ENCODE measurements around the gene DLEU7.

DLEU7 gene

DNA sequence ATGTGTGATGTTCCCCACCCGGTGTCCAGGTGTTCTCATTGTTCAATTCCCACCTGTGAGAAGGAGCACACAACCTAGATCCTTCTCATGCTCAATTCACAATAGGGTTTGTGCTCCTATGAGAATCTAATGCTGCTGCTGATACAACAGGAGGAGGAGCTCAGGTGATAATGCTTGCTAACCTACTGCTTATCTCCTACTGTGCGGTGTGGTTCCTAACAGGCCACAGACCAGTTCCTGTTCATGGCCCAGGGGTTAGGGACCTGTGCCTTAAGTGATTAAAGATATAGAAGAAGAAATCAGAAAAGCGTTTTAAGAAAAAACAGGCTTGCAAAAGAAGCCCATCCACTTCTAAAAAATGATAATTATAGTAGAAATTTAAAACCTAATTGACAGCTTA lies 17.5 kb downstream of the DLEU7 start:
- Mint-ChIP-seq H3K4me1 (peaks cover 1% of the 10 kb centered on the region), H3K9me3 (no peaks in the 10 kb centered on the region), H3K27ac (no peak overlapping the region), H3K27me3 (no peaks in the 10 kb centered on the region), H3K4me3 (no peak overlapping the region)
- no peak for ATAC-seq
- no peak for DNase-seq

DNA sequence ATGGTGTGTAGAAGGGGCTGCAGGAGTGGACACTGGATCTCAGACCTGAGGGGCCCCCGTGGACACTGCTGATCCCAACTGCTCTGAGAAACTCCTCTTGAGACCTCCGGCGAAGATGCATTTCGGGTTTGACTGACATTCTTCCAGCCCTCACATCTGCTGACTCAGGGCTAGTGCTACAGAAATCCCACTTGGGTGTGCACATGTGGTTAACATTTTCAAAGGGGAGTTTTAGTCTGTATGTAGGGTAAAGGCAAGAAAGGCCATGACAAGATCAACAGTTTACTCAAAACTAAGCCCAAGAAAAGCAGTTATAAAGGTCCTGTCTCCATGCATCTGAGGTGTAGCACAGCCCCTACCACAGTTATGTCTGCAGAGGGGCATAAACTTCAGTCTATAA lies 31.2 kb downstream of the DLEU7 start:
- no peak for DNase-seq
- no peaks in the 10 kb centered on the region for H3K9me3 Mint-ChIP-seq
- H3K27me3 Mint-ChIP-seq, result no peaks in the 10 kb centered on the region
- H3K4me1 Mint-ChIP-seq, result peaks cover 13% of the 10 kb centered on the region
- no peak overlapping the region for H3K27ac Mint-ChIP-seq
- no peak overlapping the region for H3K4me3 Mint-ChIP-seq
- no peak for ATAC-seq

DNA sequence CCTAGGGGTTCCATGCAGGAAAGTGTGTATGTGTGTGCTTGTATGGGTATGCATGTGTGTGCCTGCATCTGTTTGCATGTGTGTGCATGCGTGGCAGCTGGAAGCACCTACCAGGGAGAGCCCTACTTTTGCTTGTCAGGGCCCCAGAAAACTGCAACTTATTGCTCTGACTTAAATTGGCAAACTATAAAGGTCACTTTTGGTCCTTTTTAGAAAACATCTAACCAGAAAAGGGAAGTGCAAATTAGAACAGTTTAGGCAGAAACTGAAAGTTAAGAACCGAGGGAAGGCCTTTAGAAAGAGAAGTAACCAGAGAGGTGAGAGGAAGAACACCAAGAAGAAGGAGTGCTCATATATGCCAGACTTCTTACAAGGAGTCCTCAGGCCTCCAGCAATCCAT lies 32.5 kb downstream of the DLEU7 start:
- ATAC-seq, result no peak
- Mint-ChIP-seq H3K9me3 (no peaks in the 10 kb centered on the region), H3K27ac (peak overlapping the region in 1 of 2 donors; percentile 84), H3K4me1 (peaks cover 13% of the 10 kb centered on the region), H3K27me3 (no peaks in the 10 kb centered on the region), H3K4me3 (peak overlapping the region in 1 of 2 donors; percentile 48)
- no peak for DNase-seq

DNA sequence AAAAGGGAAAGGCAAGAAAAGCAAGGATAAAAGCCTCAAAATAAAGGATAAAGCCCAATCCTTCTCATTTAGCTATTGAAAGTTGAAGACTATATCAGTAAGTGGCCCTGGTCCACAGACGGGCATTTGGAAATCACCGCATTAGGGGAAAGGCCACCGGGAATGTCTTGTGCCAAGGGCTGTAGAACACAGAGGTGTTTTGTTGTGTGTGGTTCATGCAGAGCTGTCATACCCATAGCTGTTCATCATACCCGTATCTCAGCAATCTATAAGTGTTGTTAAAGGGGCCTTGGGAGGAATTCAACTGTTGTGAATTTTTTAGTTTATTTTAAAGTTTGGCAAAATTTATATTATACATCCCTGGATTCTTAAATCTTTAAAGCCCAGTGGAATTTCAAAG lies 33.0 kb downstream of the DLEU7 start:
- peaks cover 0 to 2% of the 10 kb centered on the region in 2 donors for H3K9me3 Mint-ChIP-seq
- DNase-seq (no peak), ATAC-seq (no peak)
- H3K4me3 Mint-ChIP-seq, result no peak overlapping the region
- H3K27me3 Mint-ChIP-seq, result no peaks in the 10 kb centered on the region
- H3K4me1 Mint-ChIP-seq, result peaks cover 13% of the 10 kb centered on the region
- H3K27ac Mint-ChIP-seq, result peak overlapping the region in 1 of 2 donors; percentile 76

DNA sequence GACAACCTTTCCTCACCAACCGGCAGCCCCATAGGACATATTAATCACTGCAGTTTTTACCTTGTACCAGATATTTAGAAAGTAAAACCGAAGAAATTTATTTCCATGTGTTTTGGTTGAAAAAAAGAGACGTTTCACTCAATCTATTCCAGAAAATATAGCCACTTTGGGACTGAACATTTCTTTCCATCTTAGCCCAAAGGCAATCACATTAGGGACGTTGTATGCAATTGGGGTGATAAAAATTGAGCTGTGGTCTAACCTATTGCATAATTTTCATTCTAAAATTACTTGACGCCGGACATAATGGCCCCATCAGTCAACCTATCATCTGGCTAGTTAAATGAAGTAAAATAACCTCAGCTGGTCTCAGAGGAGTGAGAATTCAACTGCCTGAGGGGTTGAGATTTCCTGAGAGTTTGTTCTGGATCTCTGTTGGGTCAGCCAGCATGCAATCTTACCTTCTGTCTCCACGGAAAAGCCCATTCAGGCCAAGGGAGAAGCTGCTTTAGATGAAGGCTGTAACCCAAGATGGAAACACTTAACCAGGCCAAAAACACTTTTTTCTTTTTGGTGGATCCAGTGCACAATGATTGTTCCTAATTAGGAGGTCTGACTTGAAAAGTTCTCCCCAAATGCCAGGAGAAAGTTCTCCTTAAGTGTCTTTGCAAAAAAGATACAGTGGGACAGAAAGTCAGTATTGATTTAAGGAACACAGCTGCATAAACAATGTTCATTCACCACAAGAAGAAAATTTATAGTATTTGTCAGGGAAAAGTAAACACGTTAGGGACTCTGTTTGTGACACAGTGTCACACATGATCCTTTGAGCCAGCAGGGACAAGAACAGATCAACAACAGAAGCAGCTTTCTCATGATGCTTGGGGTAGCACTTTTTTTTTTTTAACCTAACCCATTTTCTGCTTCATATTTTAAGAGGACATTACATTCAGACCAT lies 34.1 kb downstream of the DLEU7 start:
- Mint-ChIP-seq H3K4me3 (no peak overlapping the region), H3K4me1 (peaks cover 13% of the 10 kb centered on the region), H3K9me3 (peaks cover 0 to 4% of the 10 kb centered on the region in 2 donors), H3K27me3 (no peaks in the 10 kb centered on the region), H3K27ac (no peak overlapping the region)
- DNase-seq, result no peak
- ATAC-seq, result no peak

DNA sequence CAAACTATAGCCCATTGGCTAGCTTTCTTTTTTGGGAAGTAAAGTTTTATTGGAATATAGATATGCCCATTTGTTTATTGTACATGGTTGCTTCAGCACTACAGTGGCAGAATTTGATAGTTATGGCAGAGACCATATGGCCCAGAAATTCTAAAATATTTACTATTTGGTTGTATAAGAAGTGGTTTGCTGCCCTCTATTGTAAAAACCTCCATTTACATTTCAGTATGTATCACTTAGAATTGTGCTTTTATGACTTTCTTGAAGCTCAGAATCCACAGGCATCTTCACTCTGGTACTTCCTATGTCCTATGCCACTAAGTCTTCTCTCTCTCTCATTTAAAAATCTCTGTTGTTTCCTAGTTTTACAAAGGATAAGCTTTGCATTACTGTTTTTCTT lies 37.7 kb downstream of the DLEU7 start:
- DNase-seq (no peak), ATAC-seq (no peak)
- H3K4me3 Mint-ChIP-seq, result no peak overlapping the region
- H3K4me1 Mint-ChIP-seq, result peaks cover 15% of the 10 kb centered on the region
- no peaks in the 10 kb centered on the region for H3K27me3 Mint-ChIP-seq
- H3K27ac Mint-ChIP-seq, result no peak overlapping the region
- peaks cover 0 to 4% of the 10 kb centered on the region in 2 donors for H3K9me3 Mint-ChIP-seq

DNA sequence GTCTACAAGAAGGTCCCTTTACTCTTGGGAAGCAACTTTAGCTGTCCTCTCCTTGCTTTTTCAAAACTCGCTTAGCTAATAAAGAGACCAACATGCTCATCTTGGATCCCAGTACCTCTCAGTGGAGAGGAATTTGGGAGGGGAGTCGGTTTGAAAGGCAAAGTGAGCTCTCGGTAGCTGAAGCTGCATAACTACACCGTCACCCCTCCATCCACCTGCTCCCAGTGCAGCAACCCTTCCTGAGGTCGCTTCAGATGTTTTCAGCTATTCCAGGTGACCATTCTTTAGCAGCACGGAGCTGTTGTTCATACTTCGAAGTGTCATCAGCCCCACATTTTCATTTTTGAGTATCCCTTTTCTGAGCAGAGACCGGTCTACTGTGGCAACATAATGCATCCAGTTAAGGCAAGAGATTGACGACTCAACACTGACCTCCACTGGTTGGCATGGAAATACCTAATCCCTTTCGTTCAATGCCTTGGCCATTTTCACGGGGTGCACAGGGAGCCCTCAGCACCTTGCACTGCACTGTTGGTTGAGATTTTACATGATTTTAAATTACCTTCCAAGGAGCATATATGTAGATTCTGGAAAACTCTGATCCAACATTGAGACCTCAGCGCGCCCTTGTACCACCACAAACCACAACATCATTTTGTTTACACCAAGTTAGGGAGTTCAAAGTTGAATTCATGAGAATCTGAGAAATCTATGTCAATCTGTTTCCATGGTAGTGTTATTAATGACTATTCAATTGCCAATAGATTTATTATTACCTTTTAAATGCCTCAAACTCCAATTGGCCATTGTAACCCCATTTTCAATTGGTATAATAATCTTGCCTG lies 42.2 kb downstream of the DLEU7 start:
- peaks cover 33% of the 10 kb centered on the region for H3K4me1 Mint-ChIP-seq
- H3K27ac Mint-ChIP-seq, result peak overlapping the region in 1 of 2 donors; percentile 57
- H3K27me3 Mint-ChIP-seq, result no peaks in the 10 kb centered on the region
- no peak overlapping the region for H3K4me3 Mint-ChIP-seq
- ATAC-seq (peak; percentile 94), DNase-seq (peak; percentile 63 to 66)
- H3K9me3 Mint-ChIP-seq, result peaks cover 0 to 4% of the 10 kb centered on the region in 2 donors

DNA sequence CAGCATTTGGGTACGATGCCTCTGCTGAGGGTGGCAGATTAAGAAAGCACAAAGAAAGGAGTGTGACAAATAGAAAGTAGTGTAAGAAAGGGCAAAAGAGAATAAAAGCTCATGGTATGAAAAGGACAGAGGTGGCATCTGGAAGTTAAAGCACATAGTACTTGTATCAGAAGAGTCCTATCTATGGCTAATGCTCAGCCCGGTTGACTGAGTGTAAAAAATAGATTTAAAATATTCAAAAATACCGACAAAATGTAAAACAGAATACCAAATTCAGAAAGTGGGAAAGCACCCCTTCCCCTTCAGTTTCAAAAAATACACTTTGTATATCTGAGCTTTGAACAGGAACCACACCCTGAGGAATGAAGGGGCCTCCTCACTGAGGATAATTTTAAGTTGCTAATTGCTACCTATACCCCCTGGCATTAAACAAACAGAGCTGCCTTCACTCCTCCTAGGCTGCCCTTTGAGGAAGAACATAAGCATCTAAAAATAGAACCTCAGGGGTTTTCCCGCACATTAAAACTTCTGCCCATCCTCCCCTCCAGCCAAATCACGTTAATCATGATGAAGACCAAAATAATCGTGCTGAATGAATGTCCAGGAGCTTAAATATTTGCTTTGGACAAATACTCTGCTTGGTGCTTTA lies 43.3 kb downstream of the DLEU7 start:
- Mint-ChIP-seq H3K27ac (peak overlapping the region in 1 of 2 donors; percentile 67), H3K4me3 (no peak overlapping the region)
- no peak for ATAC-seq

DNA sequence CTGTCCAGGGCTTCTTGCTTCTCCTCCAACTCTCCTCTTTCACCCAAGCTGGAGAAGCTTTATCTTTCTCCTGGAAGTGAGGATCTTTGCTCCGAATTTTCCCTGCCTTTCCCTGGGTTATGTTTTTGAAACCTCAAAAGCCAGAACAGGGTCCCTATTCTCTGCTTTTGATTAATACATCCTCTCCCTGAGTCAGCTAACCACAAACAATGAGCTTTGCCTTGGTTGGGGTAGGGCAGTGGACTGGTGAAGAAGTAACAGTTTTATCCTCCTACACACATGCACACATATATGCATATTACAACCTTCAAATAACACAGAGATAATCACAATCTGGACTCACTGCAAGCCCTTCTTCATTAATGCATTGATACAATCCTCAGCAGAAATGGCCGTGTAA lies 44.6 kb downstream of the DLEU7 start:
- Mint-ChIP-seq H3K27ac (no peak overlapping the region), H3K27me3 (no peaks in the 10 kb centered on the region), H3K4me1 (peaks cover 33% of the 10 kb centered on the region), H3K9me3 (no peaks in the 10 kb centered on the region), H3K4me3 (no peak overlapping the region)
- ATAC-seq (peak; percentile 48), DNase-seq (no peak)

More for the DNA sequence above, 43.3 kb downstream of the DLEU7 start:
- Mint-ChIP-seq H3K27me3 (no peaks in the 10 kb centered on the region), H3K9me3 (no peaks in the 10 kb centered on the region), H3K4me1 (peaks cover 33% of the 10 kb centered on the region)
- no peak for DNase-seq

DNA sequence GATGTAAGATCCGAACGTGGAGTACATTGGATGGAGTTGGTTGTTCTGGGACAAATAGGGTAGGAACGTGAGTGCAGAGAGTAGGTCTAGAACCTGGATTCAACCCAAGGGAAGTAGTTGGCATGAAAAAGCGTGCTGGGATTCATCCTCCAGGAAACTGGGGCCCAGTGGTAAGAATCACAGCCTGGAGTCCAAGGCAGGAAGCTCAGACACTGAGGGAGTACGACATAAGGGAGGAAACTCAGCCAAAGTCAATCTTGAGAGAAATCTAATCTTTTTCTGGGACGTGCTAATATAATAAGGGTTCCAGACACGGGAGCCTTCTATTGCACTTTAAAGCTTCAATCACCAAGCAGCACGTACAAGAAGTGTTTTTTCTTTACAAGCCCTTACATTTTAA lies 46.4 kb downstream of the DLEU7 start:
- H3K27ac Mint-ChIP-seq, result no peak overlapping the region
- no peaks in the 10 kb centered on the region for H3K9me3 Mint-ChIP-seq
- no peak overlapping the region for H3K4me3 Mint-ChIP-seq
- H3K27me3 Mint-ChIP-seq, result no peaks in the 10 kb centered on the region
- peaks cover 33% of the 10 kb centered on the region for H3K4me1 Mint-ChIP-seq
- ATAC-seq (no peak), DNase-seq (no peak)

DNA sequence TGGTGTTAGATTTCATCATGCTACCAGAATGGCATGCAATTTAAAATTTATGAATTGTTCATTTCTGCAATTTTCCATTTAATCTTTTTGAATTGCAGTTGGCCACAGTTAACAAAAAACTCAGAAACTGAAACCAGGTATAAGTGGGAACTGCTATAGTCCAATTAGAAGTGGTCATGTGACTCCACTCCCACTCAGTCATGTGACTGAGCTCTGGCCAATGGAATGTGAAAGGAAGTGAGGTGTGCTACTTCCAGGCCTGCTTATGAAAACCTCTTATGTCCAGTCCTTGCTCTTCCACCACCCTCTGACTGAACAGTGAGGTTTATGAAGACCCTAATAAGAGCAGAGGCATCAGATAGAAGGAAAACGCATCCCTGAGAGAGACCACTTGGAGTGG lies 47.0 kb downstream of the DLEU7 start:
- Mint-ChIP-seq H3K4me3 (no peak overlapping the region), H3K27ac (peak overlapping the region in 1 of 2 donors; percentile 65), H3K27me3 (no peaks in the 10 kb centered on the region), H3K4me1 (peaks cover 28% of the 10 kb centered on the region), H3K9me3 (no peaks in the 10 kb centered on the region)
- no peak for DNase-seq
- ATAC-seq, result no peak

DNA sequence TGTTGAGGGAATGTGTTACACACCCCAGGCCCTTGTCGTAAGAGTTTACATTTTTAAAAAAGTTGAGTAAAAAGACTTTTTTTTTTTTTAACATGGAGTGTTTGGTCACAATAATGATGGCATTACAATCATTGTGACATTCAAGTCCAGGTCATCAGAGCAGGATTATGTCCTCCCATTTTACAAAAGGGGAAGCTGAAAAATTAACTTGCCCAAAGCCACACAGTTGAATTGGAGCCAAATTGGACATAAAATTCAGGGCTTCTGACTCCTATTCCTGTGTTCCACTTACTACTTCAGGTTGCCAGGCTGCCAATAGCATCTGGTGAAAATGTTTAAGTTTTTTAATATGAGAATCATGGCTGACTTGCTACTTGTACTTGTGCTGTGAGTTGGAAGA lies 49.3 kb downstream of the DLEU7 start:
- Mint-ChIP-seq H3K9me3 (no peaks in the 10 kb centered on the region), H3K27me3 (no peaks in the 10 kb centered on the region), H3K4me3 (no peak overlapping the region), H3K4me1 (peaks cover 6% of the 10 kb centered on the region), H3K27ac (no peak overlapping the region)
- no peak for DNase-seq
- ATAC-seq, result no peak

DNA sequence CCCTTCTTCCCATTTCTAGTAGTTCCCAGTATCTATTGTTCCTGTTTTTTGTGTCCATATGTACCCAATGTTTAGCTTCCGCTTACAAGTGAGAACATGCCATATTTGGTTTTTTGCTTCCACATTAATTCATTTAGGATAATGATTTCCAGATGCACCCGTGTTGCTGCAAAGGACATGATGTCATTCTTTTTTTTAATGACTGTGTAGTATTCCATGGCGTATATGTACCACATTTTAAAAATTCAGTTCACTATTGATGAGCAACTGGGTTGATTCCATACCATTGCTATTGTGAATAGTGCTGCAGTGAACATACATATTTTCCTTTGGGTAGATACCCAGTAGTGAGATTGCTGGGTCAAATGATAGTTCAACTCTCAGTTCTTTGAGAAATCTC lies 50.5 kb downstream of the DLEU7 start:
- no peak overlapping the region for H3K27ac Mint-ChIP-seq
- DNase-seq (no peak), ATAC-seq (no peak)
- H3K4me3 Mint-ChIP-seq, result no peak overlapping the region
- no peaks in the 10 kb centered on the region for H3K9me3 Mint-ChIP-seq
- H3K27me3 Mint-ChIP-seq, result peaks cover 2% of the 10 kb centered on the region
- no peaks in the 10 kb centered on the region for H3K4me1 Mint-ChIP-seq

DNA sequence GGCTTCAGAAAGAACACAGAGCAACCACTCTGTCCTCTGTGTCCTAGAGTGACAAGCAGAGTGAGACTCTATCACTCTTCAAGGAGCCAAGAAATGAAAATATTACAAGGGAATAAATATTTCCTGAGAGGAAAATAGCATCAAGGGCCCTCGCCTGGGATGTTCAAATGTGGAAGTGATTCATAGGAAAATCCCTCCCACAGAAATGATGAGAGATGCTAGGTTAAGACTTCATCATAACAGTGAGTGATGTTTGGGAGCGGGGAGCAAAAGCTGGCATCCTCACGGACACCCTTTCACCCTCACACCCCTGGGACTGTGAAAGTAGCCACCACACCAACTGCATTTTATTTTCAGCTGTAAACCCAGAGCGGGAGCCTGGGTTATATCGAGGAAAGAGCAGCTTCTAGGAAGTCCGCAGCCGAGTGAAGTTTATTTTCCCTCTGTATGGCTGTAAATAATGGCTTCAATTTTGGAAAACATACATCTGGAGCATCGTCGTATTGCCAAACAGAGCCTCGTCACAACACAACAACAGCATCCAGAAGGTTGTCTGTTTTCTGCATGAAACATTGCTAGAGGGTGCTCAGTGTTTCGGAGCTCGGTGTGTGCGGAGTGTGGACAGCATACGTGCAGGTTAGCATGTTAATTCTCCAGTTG lies 54.8 kb downstream of the DLEU7 start:
- ATAC-seq (no peak), DNase-seq (no peak)
- H3K4me1 Mint-ChIP-seq, result no peaks in the 10 kb centered on the region
- H3K27me3 Mint-ChIP-seq, result peaks cover 8% of the 10 kb centered on the region
- no peaks in the 10 kb centered on the region for H3K9me3 Mint-ChIP-seq
- H3K4me3 Mint-ChIP-seq, result no peak overlapping the region
- no peak overlapping the region for H3K27ac Mint-ChIP-seq
